Fibroblast of villous mesenchyme (primary cell): ENCODE measurements around the gene MAPT. TPM values are rescaled to one million over a fixed set of nuclear protein-coding genes. Genes with fewer than 3 reads are reported as not detected.

ENCODE experiments used
- DNase-seq: peaks from one replicate; pipeline ENCODE4 v3.0.0-alpha.2; 2010; ENCODE audit warnings: low read depth
- H3K4me3 ChIP-seq: 2 replicates; pipeline ENCODE4 v1.5.1; 2011; ENCODE audit warnings: low read depth, mild to moderate bottlenecking, low read length
- small RNA-seq: library from RNA; depleted of rRNA; stranded (forward); fragments of <200 nt; gene quantifications from one replicate; pipeline ENCODE3, GENCODE V24; 2012
- total RNA-seq: library from RNA; depleted of rRNA; stranded (reverse); fragments of >200 nt; gene quantifications from 2 replicates; pipeline ENCODE4 v1.2.3, GENCODE V29; 2012
- TF ChIP-seq, protein P1 (sequence below): IDR thresholded peaks from 2 replicates; pipeline ENCODE4 v1.5.1; 2012; ENCODE audit warnings: low read depth, mild to moderate bottlenecking, low read length; ENCODE audit not compliant: insufficient read depth

The MAPT gene
- total RNA-seq, 1 donor: not detected

DNA sequence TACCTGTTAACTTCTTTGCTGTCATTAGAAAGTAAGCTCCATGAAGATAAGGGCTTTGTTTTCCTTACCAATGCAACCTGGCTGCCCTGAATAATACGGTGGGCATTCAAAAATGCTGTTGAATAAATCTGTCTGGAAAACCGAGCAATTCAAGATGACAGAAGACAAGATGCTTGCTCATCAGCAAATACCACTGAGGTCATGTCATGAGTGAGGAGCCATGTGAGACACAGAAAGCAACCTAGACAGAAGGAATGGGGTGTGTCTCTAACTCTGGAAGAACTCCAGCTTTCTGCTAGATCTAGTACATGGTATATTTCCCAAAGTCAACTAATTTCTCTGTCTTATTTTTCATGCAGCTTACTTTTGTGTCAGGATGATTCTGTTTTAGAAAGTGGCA lies 168.9 kb downstream of the MAPT start:
- TF ChIP-seq, protein P1, sequence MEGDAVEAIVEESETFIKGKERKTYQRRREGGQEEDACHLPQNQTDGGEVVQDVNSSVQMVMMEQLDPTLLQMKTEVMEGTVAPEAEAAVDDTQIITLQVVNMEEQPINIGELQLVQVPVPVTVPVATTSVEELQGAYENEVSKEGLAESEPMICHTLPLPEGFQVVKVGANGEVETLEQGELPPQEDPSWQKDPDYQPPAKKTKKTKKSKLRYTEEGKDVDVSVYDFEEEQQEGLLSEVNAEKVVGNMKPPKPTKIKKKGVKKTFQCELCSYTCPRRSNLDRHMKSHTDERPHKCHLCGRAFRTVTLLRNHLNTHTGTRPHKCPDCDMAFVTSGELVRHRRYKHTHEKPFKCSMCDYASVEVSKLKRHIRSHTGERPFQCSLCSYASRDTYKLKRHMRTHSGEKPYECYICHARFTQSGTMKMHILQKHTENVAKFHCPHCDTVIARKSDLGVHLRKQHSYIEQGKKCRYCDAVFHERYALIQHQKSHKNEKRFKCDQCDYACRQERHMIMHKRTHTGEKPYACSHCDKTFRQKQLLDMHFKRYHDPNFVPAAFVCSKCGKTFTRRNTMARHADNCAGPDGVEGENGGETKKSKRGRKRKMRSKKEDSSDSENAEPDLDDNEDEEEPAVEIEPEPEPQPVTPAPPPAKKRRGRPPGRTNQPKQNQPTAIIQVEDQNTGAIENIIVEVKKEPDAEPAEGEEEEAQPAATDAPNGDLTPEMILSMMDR: no peak
- peak; percentile 71 for DNase-seq
- H3K4me3 ChIP-seq: no peak overlapping the region

DNA sequence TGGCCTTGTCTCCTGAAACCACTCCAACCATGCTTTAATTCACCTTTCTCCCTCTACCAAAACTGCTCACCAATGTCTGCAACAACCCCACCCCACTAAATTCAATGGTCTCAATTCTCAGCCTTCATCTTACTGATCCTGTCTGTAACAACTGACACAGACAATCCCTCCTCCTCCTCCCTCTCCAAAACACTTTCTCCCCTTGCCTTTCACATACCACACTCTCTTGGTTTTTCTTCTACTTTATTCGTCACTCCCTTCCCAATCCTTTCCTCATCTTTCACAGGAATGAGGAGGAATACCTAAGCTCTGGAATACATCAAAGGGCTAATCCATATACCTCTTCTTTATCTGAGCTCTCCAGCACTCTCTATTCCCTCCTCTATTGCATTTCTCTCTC lies 170.1 kb downstream of the MAPT start:
- TF ChIP-seq, protein P1: no peak
- DNase-seq: no peak
- H3K4me3 ChIP-seq: no peak overlapping the region

DNA sequence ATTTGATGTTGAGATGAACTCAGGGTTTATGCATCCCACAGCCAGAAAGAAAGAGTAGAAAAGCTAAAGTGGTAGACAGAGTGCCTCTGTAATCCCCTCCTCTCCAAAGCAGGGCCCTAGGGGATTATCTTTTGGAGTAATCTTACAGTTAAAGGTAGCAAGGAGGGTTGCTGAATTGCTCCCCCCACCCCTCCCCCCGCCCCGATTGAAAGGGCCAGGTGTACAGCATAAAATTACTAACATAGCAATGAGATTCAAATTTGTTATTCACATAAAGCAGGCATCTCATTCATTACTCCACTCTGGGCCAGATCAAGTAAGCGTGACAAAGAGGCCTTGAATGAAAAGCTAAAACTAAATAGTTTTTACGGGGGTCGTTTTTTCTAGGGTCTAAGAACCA lies 177.4 kb downstream of the MAPT start:
- DNase-seq: no peak
- TF ChIP-seq, protein P1: no peak
- H3K4me3 ChIP-seq: no peak overlapping the region

DNA sequence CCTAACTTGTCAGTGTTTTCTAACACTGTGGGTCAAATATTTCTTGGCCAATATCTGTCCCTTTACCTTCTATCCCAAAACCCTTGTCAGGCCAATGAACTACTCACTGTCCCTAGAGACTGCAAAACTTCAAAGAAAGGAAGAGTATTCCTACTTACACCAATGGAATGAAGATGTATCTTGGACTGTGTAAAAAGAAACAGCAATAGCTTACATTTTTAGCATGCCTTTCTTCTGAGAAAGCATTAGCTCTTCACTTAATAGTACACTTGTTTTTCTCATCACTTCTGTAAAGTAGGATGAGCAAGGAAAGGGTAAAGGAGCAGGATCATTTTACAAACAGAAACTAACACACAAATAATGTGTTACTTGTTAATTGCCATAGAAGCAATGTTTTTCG lies 178.6 kb downstream of the MAPT start:
- H3K4me3 ChIP-seq: peak overlapping the region; percentile 15
- TF ChIP-seq, protein P1: no peak
- DNase-seq: peak; percentile 70

DNA sequence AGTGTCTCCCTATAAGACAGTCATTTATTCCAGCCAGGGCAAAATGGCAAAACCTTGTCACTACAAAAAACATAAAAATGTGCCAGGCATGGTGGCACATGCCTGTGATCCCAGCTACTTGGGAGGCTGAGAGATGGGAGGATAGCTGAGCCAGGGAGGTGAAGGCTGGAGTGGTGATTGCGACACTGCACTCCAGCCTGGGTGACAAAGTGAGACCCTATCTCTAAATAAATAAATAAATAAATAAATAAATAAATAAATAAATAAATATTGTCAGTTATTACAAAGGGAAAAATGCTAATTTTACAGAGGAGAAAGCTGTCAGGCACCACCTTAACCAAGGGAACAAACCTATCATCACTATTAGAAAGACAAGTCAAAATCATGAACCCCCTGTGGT lies 180.2 kb downstream of the MAPT start:
- no peak overlapping the region for H3K4me3 ChIP-seq
- TF ChIP-seq, protein P1: no peak
- no peak for DNase-seq

Small RNAs within 50 kb of the gene (small RNA-seq; reads per million reads assigned to genes)
- gene RF00017: not detected

Other genes with a start within 250 kb of the MAPT start
- gene CRHR1, start 110.2 kb upstream of the MAPT start, total RNA-seq: not detected in 2 replicates
- not detected in 2 replicates for gene SPPL2C, start 49.7 kb upstream of the MAPT start, total RNA-seq
- gene STH, start 104.7 kb downstream of the MAPT start, total RNA-seq: not detected in 2 replicates